Measurements from ENCODE around the gene AUH. TPM values are rescaled to one million over a fixed set of nuclear protein-coding genes. Genes with fewer than 3 reads are reported as not detected.

AUH gene
- total RNA-seq, 1 donor from 2014 or later: 28.5 TPM

- TF ChIP-seq CTCF (IDR thresholded peaks at IDR 0.05; ENCODE audit: partially characterized antibody, unreplicated experiment): no peak
- Mint-ChIP-seq H3K4me3 (ENCODE audit: unreplicated experiment) (no peak overlapping the region), H3K4me1 (ENCODE audit: low read depth, unreplicated experiment) (no peaks in the 10 kb centered on the region), H3K9me3 (ENCODE audit: unreplicated experiment) (peaks cover 2% of the 10 kb centered on the region), H3K36me3 (ENCODE audit: unreplicated experiment) (peaks cover 6% of the 10 kb centered on the region), H3K27ac (ENCODE audit: unreplicated experiment) (no peak overlapping the region), H3K27me3 (ENCODE audit: unreplicated experiment) (no peaks in the 10 kb centered on the region)
- no peak for DNase-seq
Measured at GRCh38 chr9:91212596-91213243, 149.0 kb downstream of the AUH start.

GRCh38 chr9:91211919-91212318 is 149.8 kb downstream of the AUH start:
- Mint-ChIP-seq H3K36me3 (ENCODE audit: unreplicated experiment) (peaks cover 6% of the 10 kb centered on the region), H3K4me3 (ENCODE audit: unreplicated experiment) (no peak overlapping the region), H3K9me3 (ENCODE audit: unreplicated experiment) (peaks cover 2% of the 10 kb centered on the region), H3K27ac (ENCODE audit: unreplicated experiment) (no peak overlapping the region), H3K27me3 (ENCODE audit: unreplicated experiment) (no peaks in the 10 kb centered on the region), H3K4me1 (ENCODE audit: low read depth, unreplicated experiment) (no peaks in the 10 kb centered on the region)
- no peak for DNase-seq
- no peak for TF ChIP-seq CTCF (IDR thresholded peaks at IDR 0.05; ENCODE audit: partially characterized antibody, unreplicated experiment)

GRCh38 chr9:91211414-91211813 is 150.3 kb downstream of the AUH start:
- Mint-ChIP-seq H3K4me3 (ENCODE audit: unreplicated experiment) (no peak overlapping the region), H3K36me3 (ENCODE audit: unreplicated experiment) (peaks cover 6% of the 10 kb centered on the region), H3K27me3 (ENCODE audit: unreplicated experiment) (no peaks in the 10 kb centered on the region), H3K4me1 (ENCODE audit: low read depth, unreplicated experiment) (no peaks in the 10 kb centered on the region), H3K9me3 (ENCODE audit: unreplicated experiment) (peaks cover 2% of the 10 kb centered on the region), H3K27ac (ENCODE audit: unreplicated experiment) (no peak overlapping the region)
- DNase-seq: no peak
- no peak for TF ChIP-seq CTCF (IDR thresholded peaks at IDR 0.05; ENCODE audit: partially characterized antibody, unreplicated experiment)

GRCh38 chr9:91210318-91210717 is 151.4 kb downstream of the AUH start:
- no peak for DNase-seq
- H3K4me1 Mint-ChIP-seq (ENCODE audit: low read depth, unreplicated experiment): no peaks in the 10 kb centered on the region
- no peaks in the 10 kb centered on the region for H3K27me3 Mint-ChIP-seq (ENCODE audit: unreplicated experiment)
- H3K9me3 Mint-ChIP-seq (ENCODE audit: unreplicated experiment): peaks cover 2% of the 10 kb centered on the region
- no peak for TF ChIP-seq CTCF (IDR thresholded peaks at IDR 0.05; ENCODE audit: partially characterized antibody, unreplicated experiment)
- peaks cover 6% of the 10 kb centered on the region for H3K36me3 Mint-ChIP-seq (ENCODE audit: unreplicated experiment)
- no peak overlapping the region for H3K4me3 Mint-ChIP-seq (ENCODE audit: unreplicated experiment)
- no peak overlapping the region for H3K27ac Mint-ChIP-seq (ENCODE audit: unreplicated experiment)

GRCh38 chr9:91208837-91209236 is 152.9 kb downstream of the AUH start:
- Mint-ChIP-seq H3K27ac (ENCODE audit: unreplicated experiment) (no peak overlapping the region), H3K4me3 (ENCODE audit: unreplicated experiment) (no peak overlapping the region), H3K9me3 (ENCODE audit: unreplicated experiment) (peaks cover 2% of the 10 kb centered on the region), H3K4me1 (ENCODE audit: low read depth, unreplicated experiment) (no peaks in the 10 kb centered on the region), H3K27me3 (ENCODE audit: unreplicated experiment) (no peaks in the 10 kb centered on the region), H3K36me3 (ENCODE audit: unreplicated experiment) (peaks cover 6% of the 10 kb centered on the region)
- TF ChIP-seq CTCF (IDR thresholded peaks at IDR 0.05; ENCODE audit: partially characterized antibody, unreplicated experiment): no peak
- DNase-seq: no peak
